ENCODE measurements around the gene RRAS2. TPM values are rescaled to one million over a fixed set of nuclear protein-coding genes. Genes with fewer than 3 reads are reported as not detected.
"Not testable (repeated sequence)": the region's sequence is repeated elsewhere in the genome, so short reads cannot be mapped to it uniquely, and the experiment has no call there.

The RRAS2 gene
- 10 to 100 TPM; 52.4 to 64.9 (median 60.8) TPM for polyA plus RNA-seq (ENCODE audit: insufficient read length in 4 of 4)

GRCh38 chr11:14358729-14359439 is at the start of gene RRAS2:
Gene RRAS2 (minus strand): TSS chr11:14359183. CDS start chr11:14358870, 313 bp downstream.
- peak; percentile 55 to 68 (median 64) for DNase-seq (ENCODE audit: low read depth in 4 of 4, low spot score in 3 of 4)

- no peak for DNase-seq (ENCODE audit: low read depth in 4 of 4, low spot score in 3 of 4)
Observed at GRCh38 chr11:14408612-14409011, 49.6 kb upstream of the RRAS2 start.

GRCh38 chr11:14406116-14406515 is 47.1 kb upstream of the RRAS2 start:
- not testable (repeated sequence) for DNase-seq (ENCODE audit: low read depth in 4 of 4, low spot score in 3 of 4)

- not testable (repeated sequence) for DNase-seq (ENCODE audit: low read depth in 4 of 4, low spot score in 3 of 4)
Observed at GRCh38 chr11:14403528-14403927, 44.5 kb upstream of the RRAS2 start.

- DNase-seq (ENCODE audit: low read depth in 4 of 4, low spot score in 3 of 4), result no peak
Observed at GRCh38 chr11:14399087-14399486, 40.1 kb upstream of the RRAS2 start.

- no peak for DNase-seq (ENCODE audit: low read depth in 4 of 4, low spot score in 3 of 4)
Observed at GRCh38 chr11:14396273-14396672, 37.3 kb upstream of the RRAS2 start.

GRCh38 chr11:14393889-14394288 is 34.9 kb upstream of the RRAS2 start:
- no peak for DNase-seq (ENCODE audit: low read depth in 4 of 4, low spot score in 3 of 4)

GRCh38 chr11:14393129-14393528 is 34.1 kb upstream of the RRAS2 start:
- no peak for DNase-seq (ENCODE audit: low read depth in 4 of 4, low spot score in 3 of 4)

- DNase-seq (ENCODE audit: low read depth in 4 of 4, low spot score in 3 of 4), result no peak
Observed at GRCh38 chr11:14390669-14391068, 31.7 kb upstream of the RRAS2 start.

GRCh38 chr11:14388352-14388751 is 29.4 kb upstream of the RRAS2 start:
- no peak for DNase-seq (ENCODE audit: low read depth in 4 of 4, low spot score in 3 of 4)

- peak in 2 of 4 donors; percentile 6 to 20 for DNase-seq (ENCODE audit: low read depth in 4 of 4, low spot score in 3 of 4)
Observed at GRCh38 chr11:14386895-14387480, 28.0 kb upstream of the RRAS2 start.

- DNase-seq (ENCODE audit: low read depth in 4 of 4, low spot score in 3 of 4), result no peak
Observed at GRCh38 chr11:14386081-14386480, 27.1 kb upstream of the RRAS2 start.

GRCh38 chr11:14384338-14384737 is 25.4 kb upstream of the RRAS2 start:
- DNase-seq (ENCODE audit: low read depth in 4 of 4, low spot score in 3 of 4), result no peak

GRCh38 chr11:14381968-14382367 is 23.0 kb upstream of the RRAS2 start:
- no peak for DNase-seq (ENCODE audit: low read depth in 4 of 4, low spot score in 3 of 4)

GRCh38 chr11:14380947-14381561 is 22.1 kb upstream of the RRAS2 start:
- peak; percentile 26 to 43 (median 36) for DNase-seq (ENCODE audit: low read depth in 4 of 4, low spot score in 3 of 4)

GRCh38 chr11:14380125-14380936 is 21.3 kb upstream of the RRAS2 start:
- DNase-seq (ENCODE audit: low read depth in 4 of 4, low spot score in 3 of 4), result no peak

GRCh38 chr11:14378171-14378570 is 19.2 kb upstream of the RRAS2 start:
- DNase-seq (ENCODE audit: low read depth in 4 of 4, low spot score in 3 of 4), result no peak

- DNase-seq (ENCODE audit: low read depth in 4 of 4, low spot score in 3 of 4), result no peak
Observed at GRCh38 chr11:14376920-14377319, 17.9 kb upstream of the RRAS2 start.

- no peak for DNase-seq (ENCODE audit: low read depth in 4 of 4, low spot score in 3 of 4)
Observed at GRCh38 chr11:14374922-14375830, 16.2 kb upstream of the RRAS2 start.
